M059J (cell line): Measurements from ENCODE around the gene KRT1. TPM values are rescaled to one million over a fixed set of nuclear protein-coding genes. Genes with fewer than 3 reads are reported as not detected.
"Not testable (repeated sequence)": the region's sequence is repeated elsewhere in the genome, so short reads cannot be mapped to it uniquely, and the experiment has no call there.

Source experiments
- DNase-seq: peaks from one replicate; pipeline ENCODE4 v3.0.0-alpha.2; 2012; ENCODE audit warnings: low read depth
- total RNA-seq: library from RNA; depleted of rRNA; stranded (reverse); fragments of >200 nt; shearing (Covaris generic); gene quantifications from 2 replicates; pipeline ENCODE4 v1.2.3, GENCODE V29; 2014; rRNA removed

KRT1 gene
- total RNA-seq = not detected in 2 replicates

DNA sequence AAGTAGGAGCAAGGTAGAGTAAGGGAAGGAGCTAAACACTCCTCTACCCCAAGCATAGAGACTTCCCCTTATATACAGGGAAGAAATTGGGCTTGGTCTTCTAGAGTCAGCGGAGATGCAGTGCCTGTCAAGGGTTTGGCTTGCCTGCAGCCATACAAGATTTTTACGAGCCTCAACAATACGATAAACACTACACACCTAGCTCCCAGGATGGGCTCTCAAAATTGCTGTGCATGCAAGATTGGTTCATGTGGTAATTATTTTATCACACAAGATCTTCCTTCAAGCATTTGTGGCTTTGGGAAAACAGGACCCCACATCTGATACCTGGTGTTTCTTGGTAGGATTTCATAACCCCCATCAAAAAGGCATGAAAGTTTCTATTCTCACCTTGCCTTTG, at the start of gene KRT1:
Gene KRT1 (minus strand): TSS at position 45 of the 400 bp plus-strand sequence. CDS start 59 bp downstream, outside the sequence.
- DNase-seq = no peak

DNA sequence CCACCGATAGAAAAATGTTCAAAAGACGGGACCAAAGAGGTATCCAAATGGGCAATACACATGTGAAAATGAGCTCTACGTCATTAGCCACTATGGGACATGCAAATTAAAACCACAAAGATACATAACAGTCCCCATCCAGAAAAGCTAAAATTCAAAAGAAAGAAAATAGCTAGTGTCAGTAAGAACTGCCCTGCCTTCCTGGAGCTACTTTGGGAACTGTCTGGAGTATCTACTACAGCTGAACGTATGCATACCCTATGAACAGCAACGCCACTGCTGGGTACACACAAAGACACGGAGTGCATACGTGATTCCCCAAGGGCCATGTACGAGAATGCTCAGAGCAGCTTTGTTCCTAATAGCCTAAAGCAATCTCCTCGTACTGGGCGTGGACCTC, 48.9 kb upstream of the KRT1 start:
- no peak for DNase-seq

DNA sequence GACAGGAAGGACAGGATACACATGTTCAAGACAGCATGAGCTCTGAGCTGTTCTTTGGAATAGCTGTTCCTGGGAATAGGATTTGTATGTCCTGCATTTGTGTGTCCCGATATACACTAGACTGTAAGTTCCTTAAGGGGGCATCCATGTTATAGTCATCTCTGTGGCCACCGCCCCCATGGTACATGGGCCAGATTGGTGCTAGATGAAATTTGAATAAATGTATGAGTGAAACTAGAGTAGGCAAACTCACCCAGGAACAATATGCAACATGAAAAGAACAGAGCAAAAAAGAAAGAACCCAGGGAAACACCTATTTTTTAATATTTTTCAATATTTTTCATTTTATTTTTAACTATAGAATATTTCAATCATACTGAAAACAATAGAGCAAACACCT, 48.2 kb upstream of the KRT1 start:
- no peak for DNase-seq

- no peak for DNase-seq
Measured at GRCh38 chr12:52727037-52727436, 46.8 kb upstream of the KRT1 start.

GRCh38 chr12:52726451-52726850, 46.2 kb upstream of the KRT1 start:
- DNase-seq = no peak

GRCh38 chr12:52724384-52724783, 44.2 kb upstream of the KRT1 start:
- no peak for DNase-seq

- no peak for DNase-seq
Measured at GRCh38 chr12:52722680-52723079, 42.5 kb upstream of the KRT1 start.

DNA sequence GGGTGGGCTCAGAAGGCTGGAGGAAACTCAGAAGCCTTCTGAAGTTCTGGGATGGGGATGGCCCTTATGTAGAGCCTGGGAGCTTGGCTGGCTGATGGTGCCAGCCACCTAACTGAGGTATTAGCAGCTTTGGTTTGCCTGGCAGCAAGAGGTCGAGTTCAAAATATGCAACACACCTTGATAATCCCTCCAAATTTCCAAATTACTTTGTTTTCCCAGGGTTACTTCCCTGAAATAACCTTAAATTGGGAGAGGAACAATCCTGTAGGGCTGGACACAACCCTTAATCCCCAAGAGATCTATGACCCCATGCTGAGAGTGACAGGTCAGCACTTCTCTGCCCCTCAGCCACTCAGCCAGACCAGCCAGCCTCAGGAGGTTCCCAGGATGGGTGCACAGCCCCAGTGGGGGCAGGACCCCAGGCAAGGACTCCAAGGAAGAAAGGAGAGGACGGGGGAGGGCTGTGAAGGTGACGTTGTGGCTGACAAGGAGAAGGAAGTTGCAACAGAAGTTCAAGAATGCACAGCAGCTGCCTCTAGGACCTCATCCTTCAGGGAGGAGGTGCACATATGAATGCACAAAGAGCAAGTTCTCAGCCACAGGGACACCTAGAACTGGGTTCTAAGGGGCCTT, 41.7 kb upstream of the KRT1 start:
- DNase-seq = no peak

DNA sequence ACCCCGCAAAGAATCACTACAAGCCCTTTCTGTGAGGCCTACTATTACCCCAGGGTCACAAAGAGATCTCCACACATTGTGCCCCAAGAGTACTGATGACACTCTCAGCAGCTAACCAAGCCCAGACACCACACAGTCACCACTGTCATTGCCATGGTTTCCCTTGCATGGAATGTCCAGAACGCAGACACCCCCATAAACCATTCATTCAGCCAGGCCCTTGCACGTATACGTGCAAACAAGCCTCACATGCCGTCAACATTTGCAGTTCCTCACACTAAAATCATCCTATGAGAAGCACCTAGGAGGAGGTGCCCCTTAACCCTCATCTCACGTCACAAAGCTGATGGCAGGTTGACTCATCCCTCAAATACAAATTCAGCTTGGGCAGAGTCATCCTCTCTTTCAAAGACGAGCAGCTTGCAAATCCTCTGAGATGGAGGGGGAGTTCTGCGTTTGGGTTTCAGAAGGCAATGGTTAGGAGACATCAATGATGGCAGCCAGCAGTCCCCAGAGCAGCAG, 40.2 kb upstream of the KRT1 start:
- DNase-seq = peak; percentile 19

GRCh38 chr12:52716061-52716460, 35.9 kb upstream of the KRT1 start:
- DNase-seq = no peak

DNA sequence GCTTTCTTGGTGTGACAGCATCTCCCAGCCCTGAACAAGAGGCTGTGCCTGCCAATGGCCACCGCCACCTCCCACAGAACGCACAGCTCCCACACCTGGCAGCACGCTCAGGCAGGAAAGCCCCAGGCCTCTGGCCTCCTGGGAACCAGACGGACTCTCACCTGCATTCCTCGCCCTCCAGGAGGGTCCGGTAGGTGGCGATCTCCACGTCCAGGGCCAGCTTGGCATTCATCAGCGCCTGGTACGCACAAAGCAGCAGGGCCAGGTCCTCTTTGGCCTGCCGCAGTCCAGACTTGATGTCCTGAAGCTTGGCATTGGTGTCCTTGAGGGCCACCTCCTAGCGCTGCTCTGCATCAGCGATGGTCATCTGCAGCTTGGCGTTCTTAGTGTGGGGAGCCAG, 35.2 kb upstream of the KRT1 start:
- peak; percentile 7 for DNase-seq

DNA sequence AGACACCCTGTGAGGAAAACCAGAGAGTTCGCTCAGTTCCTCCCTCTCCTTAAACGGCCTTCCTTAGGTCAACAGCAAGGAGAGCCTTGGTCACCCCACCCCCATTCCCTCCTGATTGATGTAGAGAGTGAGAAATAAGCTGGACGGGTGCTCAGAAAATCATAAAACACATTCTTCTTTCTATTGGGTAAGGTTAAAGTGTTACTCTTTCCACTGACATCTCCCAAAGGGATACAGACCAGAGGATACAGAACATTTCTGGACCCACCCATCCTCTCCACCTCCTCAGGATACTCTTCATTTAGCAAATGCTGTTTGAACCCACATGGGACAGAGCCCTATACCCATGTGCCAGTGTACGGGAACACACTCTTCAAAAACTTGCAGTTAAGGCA, 34.7 kb upstream of the KRT1 start:
- DNase-seq = no peak

GRCh38 chr12:52713960-52714886, 34.0 kb upstream of the KRT1 start:
- no peak for DNase-seq

GRCh38 chr12:52712122-52712521, 31.9 kb upstream of the KRT1 start:
- DNase-seq = not testable (repeated sequence)

- no peak for DNase-seq
Measured at GRCh38 chr12:52710730-52711129, 30.5 kb upstream of the KRT1 start.

DNA sequence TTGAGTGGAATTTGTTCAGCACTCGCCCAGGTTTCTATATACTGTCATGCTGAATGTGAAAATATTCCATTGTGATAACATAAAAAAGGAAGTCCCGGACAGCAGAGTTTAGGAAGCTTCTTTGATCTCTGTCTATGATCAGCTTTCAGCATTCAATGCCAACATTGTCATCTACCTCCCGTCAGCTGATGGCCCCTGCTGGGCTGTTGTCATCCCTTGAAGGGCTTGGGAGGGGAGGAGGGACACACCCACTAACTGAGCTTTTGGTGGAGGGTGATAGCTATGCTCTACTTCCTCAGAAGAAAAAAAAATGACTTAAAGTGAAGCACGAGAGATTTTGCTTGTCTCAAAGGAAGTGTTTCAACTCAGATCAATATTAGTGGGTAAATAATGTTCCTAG, 27.8 kb upstream of the KRT1 start:
- no peak for DNase-seq

- DNase-seq = no peak
Measured at GRCh38 chr12:52704464-52704863, 24.3 kb upstream of the KRT1 start.

GRCh38 chr12:52703878-52704277, 23.7 kb upstream of the KRT1 start:
- DNase-seq = no peak

- DNase-seq = no peak
Measured at GRCh38 chr12:52703424-52703823, 23.2 kb upstream of the KRT1 start, which contains the start of gene KRT77. TSS of gene KRT77 (minus strand) at chr12:52703524. CDS start at chr12:52703434, 90 bp downstream.

DNA sequence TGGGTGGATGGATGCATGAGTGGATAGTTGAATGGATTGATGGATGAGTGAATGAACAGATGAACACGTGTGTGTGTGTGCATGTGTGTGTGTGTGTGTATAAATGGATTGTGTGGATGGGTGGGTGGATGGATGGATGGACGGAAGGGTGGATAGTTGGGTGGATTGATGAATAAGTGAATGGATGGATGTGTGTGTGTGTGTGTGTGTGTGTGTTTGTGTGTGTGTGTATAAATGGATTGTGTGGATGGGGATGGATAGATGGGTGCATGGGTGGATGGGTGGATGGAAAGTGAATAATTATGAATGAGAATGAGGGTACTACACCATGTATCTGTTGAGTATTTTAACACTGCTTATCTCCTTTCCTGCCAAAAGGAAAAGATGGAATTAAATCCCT, 22.1 kb upstream of the KRT1 start:
- DNase-seq = no peak

GRCh38 chr12:52701281-52701680, 21.1 kb upstream of the KRT1 start:
- DNase-seq = no peak

GRCh38 chr12:52699960-52700359, 19.8 kb upstream of the KRT1 start:
- no peak for DNase-seq

DNA sequence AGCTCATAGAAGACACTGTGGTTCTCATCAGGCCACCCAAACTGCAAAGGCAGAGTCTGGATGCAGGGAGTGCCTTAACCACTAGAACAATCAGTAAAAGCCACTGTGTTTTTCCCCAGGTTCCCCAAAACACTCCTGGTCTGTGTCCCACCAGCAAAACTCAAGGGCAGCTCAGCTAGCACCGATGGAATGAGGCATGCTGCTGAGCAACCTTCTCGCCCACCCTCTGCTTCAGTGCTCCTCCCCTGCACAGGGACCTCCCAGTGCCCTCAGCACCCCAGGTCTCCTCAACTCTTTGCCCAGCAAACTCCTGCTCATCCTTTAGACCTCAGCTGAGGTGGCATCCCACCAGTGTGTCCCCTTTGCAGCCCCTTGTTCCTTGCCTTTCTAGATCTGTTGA, 19.2 kb upstream of the KRT1 start:
- no peak for DNase-seq
